Measurements from ENCODE around the gene RBM38.

DNA sequence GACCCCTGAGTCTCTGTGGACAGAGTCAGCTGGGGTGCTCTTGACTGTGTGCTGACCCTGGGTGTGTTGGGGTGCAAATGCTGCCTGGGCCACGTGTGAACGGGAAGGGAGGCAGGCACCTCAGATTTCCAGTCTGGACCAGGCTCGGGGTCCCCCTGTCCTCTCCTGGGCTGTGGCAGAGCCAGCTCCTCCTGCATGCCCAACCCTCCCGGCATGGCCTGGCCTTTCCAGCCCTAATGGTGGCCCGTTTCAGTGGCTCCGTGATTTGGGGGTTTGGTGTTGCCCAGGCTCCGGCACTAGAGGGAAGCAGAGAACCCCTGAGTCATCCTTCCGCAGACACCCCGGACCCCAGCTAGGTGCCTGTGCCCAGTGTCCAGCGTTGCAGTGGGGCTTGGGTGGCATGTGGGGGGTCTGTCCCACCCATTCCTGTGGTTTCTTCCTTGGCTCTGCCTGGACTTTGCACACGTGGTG lies 9.1 kb downstream of the RBM38 start:
- peak; percentile 22 for TF ChIP-seq CTCF (IDR thresholded peaks at IDR 0.05; ENCODE audit: borderline replicate concordance, extremely low read depth, low read length, poor library complexity, severe bottlenecking)
- TF ChIP-seq EZH2 (IDR thresholded peaks at IDR 0.05; ENCODE audit: borderline replicate concordance, low read depth, low read length, severe bottlenecking) = no peak

Data from DND-41 (cell line).